Measurements from ENCODE around the gene HACE1.

Gene HACE1

GRCh38 chr6:104686550-104687175 lies 173.1 kb downstream of the HACE1 start:
- no peak for DNase-seq

GRCh38 chr6:104685871-104686549 lies 173.7 kb downstream of the HACE1 start:
- DNase-seq, result no peak

- DNase-seq, result no peak
Measured at GRCh38 chr6:104684911-104685415, 174.8 kb downstream of the HACE1 start.

GRCh38 chr6:104683809-104684208 lies 175.9 kb downstream of the HACE1 start:
- no peak for DNase-seq

- peak; percentile 52 for DNase-seq
Measured at GRCh38 chr6:104682722-104683643, 176.7 kb downstream of the HACE1 start.

- no peak for DNase-seq
Measured at GRCh38 chr6:104680539-104680938, 179.2 kb downstream of the HACE1 start.

GRCh38 chr6:104679971-104680370 lies 179.7 kb downstream of the HACE1 start:
- DNase-seq, result no peak

All from eye (tissue), 1 donor.